ENCODE measurements around the gene PEDS1. TPM values are rescaled to one million over a fixed set of nuclear protein-coding genes. Genes with fewer than 3 reads are reported as not detected.

Gene PEDS1
- total and polyA plus RNA-seq, 2 of the 4 experiments (the other 2 are of a cell fraction) = 24.0 to 59.9 TPM

DNA sequence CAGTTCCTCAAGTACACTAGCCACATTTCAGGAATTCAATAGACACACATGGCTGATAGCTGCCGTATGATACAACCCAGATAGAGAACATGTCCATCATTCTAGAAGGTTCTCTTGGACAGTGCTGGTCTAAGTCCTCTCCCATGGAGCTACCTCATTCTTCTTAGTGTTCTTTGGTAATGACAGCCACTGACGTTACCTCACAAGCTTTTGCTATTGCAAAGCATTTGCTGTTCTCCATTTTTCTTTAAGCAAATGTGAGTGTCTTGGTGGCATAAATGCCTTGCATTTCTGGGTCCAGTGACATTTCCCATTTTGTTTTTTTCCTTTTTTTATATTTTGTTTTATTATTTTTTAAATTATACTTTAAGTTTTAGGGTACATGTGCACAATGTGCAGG is 28.8 kb upstream of the PEDS1 start:
- Histone ChIP-seq H4K5ac (ENCODE audit: low read depth, low read length) (no peak overlapping the region), H2BK15ac (ENCODE audit: low read depth, low read length) (no peak overlapping the region), H2BK20ac (ENCODE audit: low read depth, low read length) (no peak overlapping the region), H3K4me2 (ENCODE audit: low read depth, low read length) (no peak overlapping the region), H3K9me3 (ENCODE audit: control insufficient read depth, insufficient read depth, low read length) (no peaks in the 10 kb centered on the region), H2AK5ac (ENCODE audit: low read depth, low read length) (no peak overlapping the region), H3K23ac (ENCODE audit: low read depth, low read length) (no peak overlapping the region), H2BK5ac (ENCODE audit: low read depth, low read length, poor library complexity, severe bottlenecking) (no peak overlapping the region), H3K18ac (ENCODE audit: low read depth, low read length) (no peak overlapping the region), H2AFZ (replicated peaks; ENCODE audit: low read length, poor library complexity) (no peak overlapping the region), H3K56ac (ENCODE audit: extremely low read depth, insufficient read depth, low read length) (no peak overlapping the region), H3K4ac (ENCODE audit: low read depth, low read length) (no peak overlapping the region), H3K79me1 (ENCODE audit: low read depth in 1 of 2, low read length in 2 of 2) (no peaks in the 10 kb centered on the region), H3K36me3 (ENCODE audit: control insufficient read depth, insufficient read depth, low read length) (no peaks in the 10 kb centered on the region), H3K4me1 (ENCODE audit: control insufficient read depth, insufficient read depth, low read length) (peaks cover 1% of the 10 kb centered on the region; the same call in 1 of the 2 replicates), H3K27ac (ENCODE audit: insufficient read depth, low read length) (no peak overlapping the region), H4K8ac (ENCODE audit: low read depth in 2 of 2, low read length in 2 of 2) (no peak overlapping the region), H4K91ac (ENCODE audit: insufficient read depth, low read depth, low read length) (no peak overlapping the region), H4K20me1 (ENCODE audit: insufficient read depth, low read length) (no peaks in the 10 kb centered on the region), H2AK9ac (replicated peaks; ENCODE audit: low read depth, low read length, poor library complexity) (no peak overlapping the region), H3K27me3 (ENCODE audit: control insufficient read depth, insufficient read depth, low read length) (no peaks in the 10 kb centered on the region), H3K14ac (replicated peaks; ENCODE audit: low read depth, low read length) (no peak overlapping the region), H3K9ac (ENCODE audit: low read depth, low read length) (no peak overlapping the region), H3K4me3 (ENCODE audit: insufficient read depth, low read depth, low read length) (no peak overlapping the region), H3K9me1 (ENCODE audit: insufficient read depth, low read length) (no peaks in the 10 kb centered on the region), H2BK120ac (ENCODE audit: low read depth, low read length) (no peak overlapping the region)
- ChIA-PET CTCF (no interaction called here), POLR2A (ENCODE audit: unreplicated experiment) (interaction anchor here (0.6 kb wide), 1 partner anchor 75 kb away, joined by 4 read pairs; no protein-coding TSS in a partner anchor)
- ATAC-seq (ENCODE audit: low read depth) (no peak), DNase-seq (no peak)
- in situ Hi-C loops (cut with MboI; ENCODE audit: low sequenced_read_pairs) = loop anchor here (10.0 kb wide), 2 partner anchors 562 to 602 kb away; no protein-coding TSS in a partner anchor
- dilution Hi-C loops (cut with HindIII; ENCODE audit: low sequenced_read_pairs, unreplicated experiment) = no loop called here
- intact Hi-C loops (cut with micrococcal nuclease) = no loop called here
- BruUV-seq (replicated peaks) = no TSS peak
- TF ChIP-seq MAFK (IDR thresholded peaks at IDR 0.05; ENCODE audit: low read depth, low read length) (no peak), CEBPB (IDR thresholded peaks at IDR 0.05; ENCODE audit: low read depth, low read length) (no peak), FOS (IDR thresholded peaks at IDR 0.05; ENCODE audit: low read depth, low read length) (no peak), MAZ (IDR thresholded peaks at IDR 0.05; ENCODE audit: borderline replicate concordance, low read depth, low read length) (no peak), MXI1 (IDR thresholded peaks at IDR 0.05; ENCODE audit: borderline replicate concordance, low read depth, low read length) (no peak), RCOR1 (IDR thresholded peaks at IDR 0.05; ENCODE audit: insufficient replicate concordance, low read length) (no peak), BHLHE40 (IDR thresholded peaks at IDR 0.05; ENCODE audit: low read depth, low read length) (no peak), NFE2L2 (IDR thresholded peaks at IDR 0.05; ENCODE audit: low read depth, low read length) (no peak), POLR2A (IDR thresholded peaks at IDR 0.05; ENCODE audit: low read depth, low read length) (no peak), RFX5 (IDR thresholded peaks at IDR 0.05; ENCODE audit: low read depth, low read length) (no peak), SMC3 (IDR thresholded peaks at IDR 0.05; ENCODE audit: low read depth, low read length) (no peak), CHD1 (IDR thresholded peaks at IDR 0.05; ENCODE audit: low read depth, low read length) (no peak), RAD21 (IDR thresholded peaks at IDR 0.05; ENCODE audit: low read length) (no peak)
- TF ChIP-seq, protein P1, sequence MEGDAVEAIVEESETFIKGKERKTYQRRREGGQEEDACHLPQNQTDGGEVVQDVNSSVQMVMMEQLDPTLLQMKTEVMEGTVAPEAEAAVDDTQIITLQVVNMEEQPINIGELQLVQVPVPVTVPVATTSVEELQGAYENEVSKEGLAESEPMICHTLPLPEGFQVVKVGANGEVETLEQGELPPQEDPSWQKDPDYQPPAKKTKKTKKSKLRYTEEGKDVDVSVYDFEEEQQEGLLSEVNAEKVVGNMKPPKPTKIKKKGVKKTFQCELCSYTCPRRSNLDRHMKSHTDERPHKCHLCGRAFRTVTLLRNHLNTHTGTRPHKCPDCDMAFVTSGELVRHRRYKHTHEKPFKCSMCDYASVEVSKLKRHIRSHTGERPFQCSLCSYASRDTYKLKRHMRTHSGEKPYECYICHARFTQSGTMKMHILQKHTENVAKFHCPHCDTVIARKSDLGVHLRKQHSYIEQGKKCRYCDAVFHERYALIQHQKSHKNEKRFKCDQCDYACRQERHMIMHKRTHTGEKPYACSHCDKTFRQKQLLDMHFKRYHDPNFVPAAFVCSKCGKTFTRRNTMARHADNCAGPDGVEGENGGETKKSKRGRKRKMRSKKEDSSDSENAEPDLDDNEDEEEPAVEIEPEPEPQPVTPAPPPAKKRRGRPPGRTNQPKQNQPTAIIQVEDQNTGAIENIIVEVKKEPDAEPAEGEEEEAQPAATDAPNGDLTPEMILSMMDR (conservative IDR thresholded peaks at IDR 0.05; ENCODE audit: low read depth, low read length) = no peak
- TF ChIP-seq, protein P2, sequence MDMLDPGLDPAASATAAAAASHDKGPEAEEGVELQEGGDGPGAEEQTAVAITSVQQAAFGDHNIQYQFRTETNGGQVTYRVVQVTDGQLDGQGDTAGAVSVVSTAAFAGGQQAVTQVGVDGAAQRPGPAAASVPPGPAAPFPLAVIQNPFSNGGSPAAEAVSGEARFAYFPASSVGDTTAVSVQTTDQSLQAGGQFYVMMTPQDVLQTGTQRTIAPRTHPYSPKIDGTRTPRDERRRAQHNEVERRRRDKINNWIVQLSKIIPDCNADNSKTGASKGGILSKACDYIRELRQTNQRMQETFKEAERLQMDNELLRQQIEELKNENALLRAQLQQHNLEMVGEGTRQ (IDR thresholded peaks at IDR 0.05; ENCODE audit: low read depth, low read length) = no peak
- TF ChIP-seq, protein P3, sequence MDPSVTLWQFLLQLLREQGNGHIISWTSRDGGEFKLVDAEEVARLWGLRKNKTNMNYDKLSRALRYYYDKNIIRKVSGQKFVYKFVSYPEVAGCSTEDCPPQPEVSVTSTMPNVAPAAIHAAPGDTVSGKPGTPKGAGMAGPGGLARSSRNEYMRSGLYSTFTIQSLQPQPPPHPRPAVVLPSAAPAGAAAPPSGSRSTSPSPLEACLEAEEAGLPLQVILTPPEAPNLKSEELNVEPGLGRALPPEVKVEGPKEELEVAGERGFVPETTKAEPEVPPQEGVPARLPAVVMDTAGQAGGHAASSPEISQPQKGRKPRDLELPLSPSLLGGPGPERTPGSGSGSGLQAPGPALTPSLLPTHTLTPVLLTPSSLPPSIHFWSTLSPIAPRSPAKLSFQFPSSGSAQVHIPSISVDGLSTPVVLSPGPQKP (IDR thresholded peaks at IDR 0.05; ENCODE audit: borderline replicate concordance, low read depth, low read length) = no peak
- no CpG with 5 or more reads among the region's 2 CpGs for WGBS, 2 experiments (ENCODE audit: extremely low coverage in 2 of 2, insufficient read length in 1 of 2)

Data from IMR-90 (cell line).